HEK293 (cell line): ENCODE results near the gene NHLH1.

Experiments
- ZNF302 ChIP-seq: fragments of 450-650 bp; formaldehyde crosslinking; IDR thresholded peaks from 2 replicates; pipeline ENCODE4 v1.5.1; 2016; ENCODE audit warnings: missing biosample characterization, missing genetic modification characterization, low read depth
- ZNF513 ChIP-seq: fragments of 450-650 bp; IDR thresholded peaks from 2 replicates; pipeline ENCODE4 v1.5.1; 2018; ENCODE audit warnings: missing biosample characterization, missing genetic modification characterization
- ZNF624 ChIP-seq: fragments of 450-650 bp; formaldehyde crosslinking; IDR thresholded peaks from 2 replicates; pipeline ENCODE4 v1.5.1; 2017; ENCODE audit warnings: missing biosample characterization, missing genetic modification characterization
- TF ChIP-seq, protein P1 (sequence below): fragments of 450-650 bp; formaldehyde crosslinking; IDR thresholded peaks from 2 replicates; pipeline ENCODE4 v1.5.1; 2016; ENCODE audit warnings: missing biosample characterization, missing genetic modification characterization, borderline replicate concordance
- TF ChIP-seq, protein P2 (sequence below): fragments of 450-650 bp; formaldehyde crosslinking; IDR thresholded peaks from 2 replicates; pipeline ENCODE4 v1.5.1; 2016; ENCODE audit warnings: missing biosample characterization, missing genetic modification characterization

DNA sequence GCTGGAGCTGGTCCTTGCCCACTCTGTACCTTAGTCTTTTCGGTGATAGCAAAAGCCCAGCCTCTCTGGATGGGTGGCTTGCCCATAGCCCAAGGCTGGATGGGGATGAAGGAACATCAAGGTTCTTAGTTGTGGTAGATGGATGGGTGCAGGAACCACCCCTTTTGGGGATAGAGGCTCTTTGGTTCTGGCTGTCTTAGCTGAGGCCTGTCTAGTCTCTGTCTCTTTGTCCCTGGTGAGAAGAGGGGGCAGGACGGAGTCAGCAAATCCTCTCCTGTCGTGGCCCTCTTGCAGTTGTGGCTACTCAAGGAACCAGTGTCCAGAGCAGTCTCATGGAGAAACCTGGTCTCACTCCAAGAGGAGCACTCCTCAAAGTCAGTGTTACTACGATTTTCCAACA, 42.0 kb downstream of the NHLH1 start:
- TF ChIP-seq ZNF513 (tag by site-specific recombination) (no peak), ZNF624 (tag by site-specific recombination) (no peak), ZNF302 (tag by site-specific recombination) (no peak)
- TF ChIP-seq, protein P1, sequence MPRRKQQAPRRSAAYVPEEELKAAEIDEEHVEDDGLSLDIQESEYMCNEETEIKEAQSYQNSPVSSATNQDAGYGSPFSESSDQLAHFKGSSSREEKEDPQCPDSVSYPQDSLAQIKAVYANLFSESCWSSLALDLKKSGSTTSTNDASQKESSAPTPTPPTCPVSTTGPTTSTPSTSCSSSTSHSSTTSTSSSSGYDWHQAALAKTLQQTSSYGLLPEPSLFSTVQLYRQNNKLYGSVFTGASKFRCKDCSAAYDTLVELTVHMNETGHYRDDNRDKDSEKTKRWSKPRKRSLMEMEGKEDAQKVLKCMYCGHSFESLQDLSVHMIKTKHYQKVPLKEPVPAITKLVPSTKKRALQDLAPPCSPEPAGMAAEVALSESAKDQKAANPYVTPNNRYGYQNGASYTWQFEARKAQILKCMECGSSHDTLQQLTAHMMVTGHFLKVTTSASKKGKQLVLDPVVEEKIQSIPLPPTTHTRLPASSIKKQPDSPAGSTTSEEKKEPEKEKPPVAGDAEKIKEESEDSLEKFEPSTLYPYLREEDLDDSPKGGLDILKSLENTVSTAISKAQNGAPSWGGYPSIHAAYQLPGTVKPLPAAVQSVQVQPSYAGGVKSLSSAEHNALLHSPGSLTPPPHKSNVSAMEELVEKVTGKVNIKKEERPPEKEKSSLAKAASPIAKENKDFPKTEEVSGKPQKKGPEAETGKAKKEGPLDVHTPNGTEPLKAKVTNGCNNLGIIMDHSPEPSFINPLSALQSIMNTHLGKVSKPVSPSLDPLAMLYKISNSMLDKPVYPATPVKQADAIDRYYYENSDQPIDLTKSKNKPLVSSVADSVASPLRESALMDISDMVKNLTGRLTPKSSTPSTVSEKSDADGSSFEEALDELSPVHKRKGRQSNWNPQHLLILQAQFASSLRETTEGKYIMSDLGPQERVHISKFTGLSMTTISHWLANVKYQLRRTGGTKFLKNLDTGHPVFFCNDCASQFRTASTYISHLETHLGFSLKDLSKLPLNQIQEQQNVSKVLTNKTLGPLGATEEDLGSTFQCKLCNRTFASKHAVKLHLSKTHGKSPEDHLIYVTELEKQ: no peak
- TF ChIP-seq, protein P2, sequence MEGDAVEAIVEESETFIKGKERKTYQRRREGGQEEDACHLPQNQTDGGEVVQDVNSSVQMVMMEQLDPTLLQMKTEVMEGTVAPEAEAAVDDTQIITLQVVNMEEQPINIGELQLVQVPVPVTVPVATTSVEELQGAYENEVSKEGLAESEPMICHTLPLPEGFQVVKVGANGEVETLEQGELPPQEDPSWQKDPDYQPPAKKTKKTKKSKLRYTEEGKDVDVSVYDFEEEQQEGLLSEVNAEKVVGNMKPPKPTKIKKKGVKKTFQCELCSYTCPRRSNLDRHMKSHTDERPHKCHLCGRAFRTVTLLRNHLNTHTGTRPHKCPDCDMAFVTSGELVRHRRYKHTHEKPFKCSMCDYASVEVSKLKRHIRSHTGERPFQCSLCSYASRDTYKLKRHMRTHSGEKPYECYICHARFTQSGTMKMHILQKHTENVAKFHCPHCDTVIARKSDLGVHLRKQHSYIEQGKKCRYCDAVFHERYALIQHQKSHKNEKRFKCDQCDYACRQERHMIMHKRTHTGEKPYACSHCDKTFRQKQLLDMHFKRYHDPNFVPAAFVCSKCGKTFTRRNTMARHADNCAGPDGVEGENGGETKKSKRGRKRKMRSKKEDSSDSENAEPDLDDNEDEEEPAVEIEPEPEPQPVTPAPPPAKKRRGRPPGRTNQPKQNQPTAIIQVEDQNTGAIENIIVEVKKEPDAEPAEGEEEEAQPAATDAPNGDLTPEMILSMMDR (tag by site-specific recombination): no peak
